ENCODE measurements around the gene COASY. TPM values are rescaled to one million over a fixed set of nuclear protein-coding genes. Genes with fewer than 3 reads are reported as not detected.

Gene COASY
- total RNA-seq, 1 experiment from 2014 or later = 71.5 TPM

- CTCF ChIA-PET = no interaction called here
- intact Hi-C loops (cut with micrococcal nuclease; ENCODE audit: unreplicated experiment) = loop anchor here (10.0 kb wide), 1 partner anchor 214 kb away; no protein-coding TSS in a partner anchor
- no TSS peak for BruUV-seq (replicated peaks)
- no peaks in the 10 kb centered on the region for H3K36me3 ChIP-seq (ENCODE audit: insufficient read depth, low read length, poor library complexity, severe bottlenecking)
- TF ChIP-seq CTCF (conservative IDR thresholded peaks at IDR 0.05; ENCODE audit: low read depth, low read length) (no peak), EZH2 (IDR thresholded peaks at IDR 0.05; ENCODE audit: borderline replicate concordance, low read depth, low read length, poor library complexity, severe bottlenecking) (no peak)
- H3K27ac ChIP-seq (ENCODE audit: low read depth, low read length, poor library complexity, severe bottlenecking) = no peak overlapping the region
- H3K27me3 ChIP-seq (replicated peaks; ENCODE audit: insufficient read depth, low read depth, low read length, poor library complexity) = no peaks in the 10 kb centered on the region
- no peak for DNase-seq (ENCODE audit: low spot score)
- H3K9me3 ChIP-seq (ENCODE audit: low read depth, low read length, poor library complexity, severe bottlenecking) = no peaks in the 10 kb centered on the region
- H3K4me3 ChIP-seq (ENCODE audit: low read depth, low read length, poor library complexity, severe bottlenecking) = no peak overlapping the region
- H3K4me1 ChIP-seq (ENCODE audit: insufficient read depth, low read length, poor library complexity, severe bottlenecking) = no peaks in the 10 kb centered on the region
- POLR2A ChIA-PET (ENCODE audit: low non-redundant PET) = no interaction called here
These were observed 32.9 kb upstream of the COASY start for GRCh38 chr17:42529061-42529460.

DNA sequence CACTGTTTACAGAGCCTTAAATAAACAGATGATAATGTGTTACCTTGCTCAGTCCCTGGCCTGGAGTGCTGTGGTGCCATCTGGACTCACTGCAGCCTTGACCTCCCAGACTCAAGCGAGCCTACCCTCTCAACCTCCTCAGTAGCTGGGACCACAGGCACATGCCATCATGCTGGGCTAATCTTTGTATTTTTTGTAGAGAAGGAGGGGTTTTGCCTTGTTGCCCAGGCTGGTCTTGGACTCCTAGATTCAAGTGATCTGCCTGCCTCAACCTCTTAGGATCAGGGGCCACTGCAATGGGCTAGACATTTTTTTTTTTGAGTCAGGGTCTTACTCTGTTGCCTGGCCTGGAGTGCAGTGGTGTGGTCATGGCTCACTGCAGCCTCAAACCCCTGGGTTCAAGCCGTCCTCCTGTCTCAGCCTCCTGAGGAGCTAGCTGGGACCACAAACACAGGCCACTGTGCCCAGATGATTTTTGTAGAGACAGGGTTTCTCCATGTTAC, 30.9 kb upstream of the COASY start:
- Histone ChIP-seq H3K36me3 (ENCODE audit: insufficient read depth, low read length, poor library complexity, severe bottlenecking) (no peaks in the 10 kb centered on the region), H3K27ac (ENCODE audit: low read depth, low read length, poor library complexity, severe bottlenecking) (no peak overlapping the region), H3K4me1 (ENCODE audit: insufficient read depth, low read length, poor library complexity, severe bottlenecking) (no peaks in the 10 kb centered on the region), H3K27me3 (replicated peaks; ENCODE audit: insufficient read depth, low read depth, low read length, poor library complexity) (no peaks in the 10 kb centered on the region), H3K4me3 (ENCODE audit: low read depth, low read length, poor library complexity, severe bottlenecking) (no peak overlapping the region), H3K9me3 (ENCODE audit: low read depth, low read length, poor library complexity, severe bottlenecking) (no peaks in the 10 kb centered on the region)
- TF ChIP-seq CTCF (conservative IDR thresholded peaks at IDR 0.05; ENCODE audit: low read depth, low read length) (no peak), EZH2 (IDR thresholded peaks at IDR 0.05; ENCODE audit: borderline replicate concordance, low read depth, low read length, poor library complexity, severe bottlenecking) (no peak)
- no TSS peak for BruUV-seq (replicated peaks)
- DNase-seq (ENCODE audit: low spot score) = no peak
- intact Hi-C loops (cut with micrococcal nuclease; ENCODE audit: unreplicated experiment) = no loop called here
- ChIA-PET POLR2A (ENCODE audit: low non-redundant PET) (no interaction called here), CTCF (interaction anchor here (0.6 to 0.7 kb wide), 2 partner anchors 149 to 506 kb away, joined by 4 to 5 read pairs; no protein-coding TSS in a partner anchor)

GRCh38 chr17:42531455-42532354, 30.2 kb upstream of the COASY start:
- CTCF ChIA-PET = interaction anchor here (0.6 kb wide), 1 partner anchor 24 kb away, joined by 3 read pairs; no protein-coding TSS in a partner anchor
- H3K4me1 ChIP-seq (ENCODE audit: insufficient read depth, low read length, poor library complexity, severe bottlenecking) = no peaks in the 10 kb centered on the region
- intact Hi-C loops (cut with micrococcal nuclease; ENCODE audit: unreplicated experiment) = no loop called here
- H3K36me3 ChIP-seq (ENCODE audit: insufficient read depth, low read length, poor library complexity, severe bottlenecking) = no peaks in the 10 kb centered on the region
- no peak overlapping the region for H3K27ac ChIP-seq (ENCODE audit: low read depth, low read length, poor library complexity, severe bottlenecking)
- H3K27me3 ChIP-seq (replicated peaks; ENCODE audit: insufficient read depth, low read depth, low read length, poor library complexity) = no peaks in the 10 kb centered on the region
- BruUV-seq (replicated peaks) = no TSS peak
- TF ChIP-seq CTCF (conservative IDR thresholded peaks at IDR 0.05; ENCODE audit: low read depth, low read length) = peak; percentile 31; the same call in 1 of the 2 replicates
- no peak for TF ChIP-seq EZH2 (IDR thresholded peaks at IDR 0.05; ENCODE audit: borderline replicate concordance, low read depth, low read length, poor library complexity, severe bottlenecking)
- peak overlapping the region; percentile 43 for H3K4me3 ChIP-seq (ENCODE audit: low read depth, low read length, poor library complexity, severe bottlenecking)
- POLR2A ChIA-PET (ENCODE audit: low non-redundant PET) = no interaction called here
- H3K9me3 ChIP-seq (ENCODE audit: low read depth, low read length, poor library complexity, severe bottlenecking) = no peaks in the 10 kb centered on the region
- no peak for DNase-seq (ENCODE audit: low spot score)
